GM19351 (cell line): ENCODE data around the gene DCAF4L1.

ENCODE experiments used
- ATAC-seq: cut with Tn5 transposase; IDR thresholded peaks from one replicate; pipeline ENCODE4 v1.9.1; 2021; ENCODE audit warnings: mild to moderate bottlenecking, moderate library complexity; ENCODE audit not compliant: unreplicated experiment

DCAF4L1 gene

GRCh38 chr4:41990365-41991111, 9.0 kb downstream of the DCAF4L1 start, which contains the start of gene SLC30A9:
Gene SLC30A9, plus strand, starts transcription at chr4:41990530. Its CDS starts 122 bp downstream, at chr4:41990652.
- ATAC-seq = peak; percentile 98

GRCh38 chr4:41991916-41992767, 10.6 kb downstream of the DCAF4L1 start:
- ATAC-seq = no peak

- no peak for ATAC-seq
Observed at GRCh38 chr4:41992967-41993857, 11.7 kb downstream of the DCAF4L1 start.

- no peak for ATAC-seq
Observed at GRCh38 chr4:41994461-41994985, 13.0 kb downstream of the DCAF4L1 start.

- ATAC-seq = no peak
Observed at GRCh38 chr4:41998019-41998418, 16.5 kb downstream of the DCAF4L1 start.

- ATAC-seq = no peak
Observed at GRCh38 chr4:41999321-41999720, 17.8 kb downstream of the DCAF4L1 start.

DNA sequence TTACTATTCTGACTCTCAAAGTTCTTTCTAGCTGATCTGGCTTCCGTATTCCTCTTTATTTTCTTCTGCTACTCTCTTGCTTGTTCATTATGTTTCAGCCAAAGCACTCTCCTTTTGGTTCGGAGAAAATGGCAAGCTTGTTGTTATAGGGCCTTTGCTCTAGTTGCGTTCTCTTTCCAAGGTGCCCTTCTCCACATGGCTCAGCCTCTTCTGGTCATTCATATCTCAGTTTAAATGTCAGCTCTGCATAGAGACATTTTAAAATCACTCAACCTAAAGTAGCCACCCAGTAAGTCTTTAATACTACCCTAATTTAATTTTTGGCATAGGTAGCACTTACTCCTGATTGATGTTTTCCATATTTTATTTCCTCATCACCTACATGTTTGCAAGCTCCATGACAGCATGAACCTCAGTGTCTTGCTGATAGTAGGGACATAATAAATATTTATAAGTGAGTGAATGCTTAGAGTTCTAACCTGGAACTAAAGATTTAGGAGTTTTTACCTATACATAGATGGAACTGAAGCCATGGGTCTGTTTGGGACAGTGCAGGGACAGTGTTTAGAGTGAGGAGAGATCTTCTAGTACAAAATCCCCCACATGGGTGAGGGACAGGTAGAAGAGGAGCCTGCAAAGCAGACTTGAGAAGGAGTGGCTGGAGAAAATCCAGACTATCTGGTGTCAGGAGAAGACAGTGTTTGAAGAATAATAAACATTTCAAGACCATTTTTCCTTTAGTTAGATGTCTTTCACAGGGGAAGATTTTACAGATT, 26.6 kb downstream of the DCAF4L1 start:
- ATAC-seq = no peak

DNA sequence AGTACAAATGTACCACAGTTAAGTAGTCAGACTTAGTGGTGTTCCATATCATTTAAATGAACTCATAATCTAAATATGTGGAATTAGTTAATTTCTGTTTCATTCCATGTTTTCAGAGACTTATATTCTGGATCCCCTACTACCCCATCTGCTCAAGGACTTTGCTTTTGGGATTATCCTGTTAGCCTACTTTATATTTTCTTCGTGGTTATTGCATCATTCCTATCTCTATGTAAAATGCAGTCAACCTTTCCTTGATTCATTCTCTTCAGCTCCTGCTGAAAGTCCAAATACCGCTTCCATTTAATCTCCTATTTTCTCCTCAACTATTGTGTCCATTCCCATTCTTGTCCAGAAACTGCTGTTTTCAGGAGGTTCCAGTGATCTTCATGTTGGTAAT, 33.9 kb downstream of the DCAF4L1 start:
- ATAC-seq = no peak

DNA sequence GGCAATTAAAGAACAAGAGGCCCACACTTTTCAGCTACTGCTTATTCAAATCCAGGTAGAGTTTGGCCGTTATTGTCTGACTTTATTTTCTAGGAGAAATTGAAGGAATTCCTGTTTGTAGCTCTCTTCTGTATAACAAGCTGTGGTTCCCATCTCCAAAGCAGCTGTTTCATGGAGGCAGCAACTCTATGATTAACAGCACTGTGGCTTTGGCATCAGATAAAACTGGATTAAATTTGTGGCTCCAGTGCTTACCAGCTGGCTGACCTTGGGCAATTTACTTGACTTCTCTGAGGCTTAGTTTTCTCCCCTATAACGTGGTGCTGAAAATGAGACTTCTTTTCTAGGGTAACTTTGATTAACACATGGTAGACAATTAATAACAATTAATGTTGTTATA, 36.9 kb downstream of the DCAF4L1 start:
- no peak for ATAC-seq
